ENCODE results near the gene S100A4. TPM values are rescaled to one million over a fixed set of nuclear protein-coding genes. Genes with fewer than 3 reads are reported as not detected.
A peak's percentile ranks its signal among the peaks of the same experiment; 100 is the strongest.
"Not testable (repeated sequence)": the region's sequence is repeated elsewhere in the genome, so short reads cannot be mapped to it uniquely, and the experiment has no call there.

The S100A4 gene
- total RNA-seq, 1 experiment from 2014 or later: 836 TPM

DNA sequence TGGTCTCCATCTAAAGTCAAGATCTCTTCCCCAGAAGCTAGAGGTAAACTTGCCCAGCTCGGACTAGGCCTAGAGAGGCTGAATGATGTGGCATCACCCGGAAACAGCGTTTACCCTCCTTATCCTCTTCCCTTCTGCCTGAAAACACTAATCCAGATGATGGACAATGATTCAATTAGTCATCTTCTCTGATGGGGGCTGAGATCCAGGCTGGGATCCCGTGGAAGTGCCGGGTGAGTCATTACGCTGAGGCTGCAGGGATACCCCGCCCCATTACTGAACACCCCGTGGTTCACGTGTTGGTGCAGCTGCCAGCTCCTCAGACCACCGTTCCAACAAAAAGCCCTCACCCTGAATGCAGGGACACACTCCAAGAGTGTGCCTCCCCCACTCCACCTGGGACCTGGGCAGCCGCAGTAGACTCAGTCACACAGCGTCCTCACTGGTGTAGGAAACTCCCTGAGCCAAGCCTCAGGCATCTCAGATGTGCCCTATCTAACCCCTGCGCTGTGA is 11.9 kb downstream of the S100A4 start:
- peak; percentile 95 for DNase-seq (ENCODE audit: low read depth)

DNA sequence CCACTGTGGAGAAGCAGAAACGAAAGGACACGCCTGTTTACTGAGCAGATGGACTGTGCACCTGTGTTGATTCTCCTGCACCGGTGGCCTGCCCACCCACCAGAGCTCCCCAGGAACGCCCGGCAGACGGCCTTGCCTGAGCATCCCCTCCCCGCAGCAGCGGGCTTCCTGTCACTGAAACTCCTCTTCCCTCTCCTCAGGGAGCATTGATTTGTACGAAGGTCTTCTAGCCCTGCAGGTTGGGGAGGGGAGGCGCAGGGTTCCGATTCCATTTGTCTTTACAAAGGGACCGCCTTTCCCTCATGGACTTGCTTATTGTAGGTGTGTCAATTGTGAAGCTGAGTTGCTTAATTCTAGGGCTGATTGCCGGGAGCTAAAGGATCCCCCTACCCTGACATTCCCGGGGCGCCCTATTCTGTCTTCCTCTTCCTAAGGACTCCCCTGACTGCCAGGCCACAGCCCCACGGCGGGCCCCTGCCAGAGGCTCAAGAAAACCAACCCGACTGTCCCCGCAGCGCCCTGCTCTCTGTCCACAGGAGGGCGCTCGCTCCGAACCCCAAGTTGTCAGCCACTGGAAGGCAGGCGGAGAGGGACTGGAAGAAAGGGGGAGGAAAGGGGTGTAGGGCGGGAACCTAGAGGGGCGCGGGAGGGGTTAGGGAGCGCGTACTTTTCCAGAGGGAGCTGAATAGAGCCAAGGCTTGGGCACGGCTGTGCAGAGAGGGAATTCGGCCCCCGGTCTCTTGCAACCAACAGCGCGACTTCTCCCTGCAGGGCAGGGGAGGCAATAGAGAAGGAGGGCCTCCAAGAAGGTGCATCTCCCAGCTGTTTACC is 12.6 kb downstream of the S100A4 start:
- DNase-seq (ENCODE audit: low read depth): peak; percentile 71

DNA sequence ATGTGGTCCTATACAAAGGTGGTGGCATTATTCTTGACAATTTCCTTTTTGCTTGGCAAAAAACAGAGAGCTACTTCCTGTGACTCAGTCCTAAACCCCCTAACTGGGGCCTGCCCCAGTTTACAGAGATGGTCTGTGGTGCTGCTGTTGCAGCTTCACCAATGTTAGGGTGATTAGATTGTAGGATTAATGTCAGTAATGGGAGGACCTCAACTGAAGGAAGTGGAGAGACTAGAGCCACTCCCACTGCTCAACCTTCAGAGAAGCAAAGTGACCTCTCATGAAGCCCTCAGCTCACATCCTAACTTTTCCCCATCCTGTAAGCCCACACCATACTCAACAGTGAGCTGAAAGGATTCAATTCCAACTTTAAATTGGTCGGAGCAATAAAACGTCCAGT is 13.4 kb downstream of the S100A4 start:
- no peak for DNase-seq (ENCODE audit: low read depth)

DNA sequence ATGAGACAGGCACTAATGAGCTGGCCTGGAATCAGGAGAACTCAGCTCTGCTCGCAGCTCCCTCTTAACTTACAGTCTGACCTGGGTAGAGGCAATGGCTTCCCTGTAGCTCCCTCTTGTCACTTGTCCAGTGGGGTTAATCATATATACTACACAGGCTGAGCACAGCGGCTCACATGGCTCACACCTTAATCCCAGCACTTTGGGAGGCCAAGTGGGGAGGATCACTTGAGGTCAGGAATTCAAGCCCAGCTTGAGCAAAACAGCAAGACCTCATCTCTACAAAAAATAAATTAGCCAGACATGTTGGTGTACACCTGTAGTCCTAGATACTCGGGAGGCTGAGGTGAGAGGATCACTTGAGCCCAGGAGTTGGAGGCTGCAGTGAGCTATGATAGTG is 14.0 kb downstream of the S100A4 start:
- no peak for DNase-seq (ENCODE audit: low read depth)

DNA sequence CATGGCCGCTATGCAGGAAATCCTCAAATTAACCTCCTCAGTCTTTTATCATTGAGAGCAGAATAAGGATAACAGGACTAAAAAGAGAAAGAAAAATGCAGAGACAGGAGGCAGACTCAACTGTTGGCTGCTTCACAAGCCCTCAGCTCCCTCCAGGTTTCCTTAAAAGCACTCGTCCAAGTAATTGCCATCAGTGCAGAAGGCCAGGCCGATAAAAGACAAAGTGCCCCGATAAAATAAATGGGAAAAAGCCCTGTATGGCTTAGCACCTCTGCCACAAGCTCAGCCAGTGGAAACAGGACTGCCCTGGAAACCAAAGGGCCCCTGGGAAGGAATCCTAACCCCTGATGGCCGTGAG is 17.9 kb downstream of the S100A4 start:
- no peak for DNase-seq (ENCODE audit: low read depth)

DNA sequence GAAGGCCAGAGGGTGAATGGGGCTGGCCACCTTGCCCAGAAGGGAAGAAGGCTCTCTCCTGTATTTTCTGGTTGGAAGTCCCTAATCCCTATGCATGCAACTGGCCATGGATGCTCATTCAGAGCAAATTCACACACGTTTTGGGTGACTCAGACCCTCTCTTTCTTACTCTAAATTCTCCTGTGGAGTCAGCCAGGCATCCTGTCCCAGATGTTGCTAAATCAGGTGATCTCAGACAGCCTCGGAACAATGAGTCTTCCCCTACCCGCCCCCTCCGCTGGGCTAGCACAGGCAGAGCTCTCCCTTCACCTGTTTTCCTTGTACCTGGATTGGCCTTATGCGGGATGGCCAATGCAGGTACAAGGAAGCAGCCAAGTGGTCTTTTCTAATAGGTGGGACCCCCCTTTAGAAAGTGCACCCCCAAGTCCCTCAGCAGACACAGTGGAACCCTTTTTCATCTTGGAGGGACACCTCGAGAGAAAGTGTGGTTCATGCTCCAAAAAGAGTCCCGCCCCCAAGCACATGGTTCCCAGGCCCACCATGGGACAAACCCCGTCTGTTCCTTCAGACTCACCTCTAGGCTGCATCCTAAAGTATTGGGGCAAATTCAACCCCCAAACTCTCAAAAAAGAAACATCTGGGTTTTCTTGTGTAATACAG is 18.5 kb downstream of the S100A4 start:
- no peak for DNase-seq (ENCODE audit: low read depth)

DNA sequence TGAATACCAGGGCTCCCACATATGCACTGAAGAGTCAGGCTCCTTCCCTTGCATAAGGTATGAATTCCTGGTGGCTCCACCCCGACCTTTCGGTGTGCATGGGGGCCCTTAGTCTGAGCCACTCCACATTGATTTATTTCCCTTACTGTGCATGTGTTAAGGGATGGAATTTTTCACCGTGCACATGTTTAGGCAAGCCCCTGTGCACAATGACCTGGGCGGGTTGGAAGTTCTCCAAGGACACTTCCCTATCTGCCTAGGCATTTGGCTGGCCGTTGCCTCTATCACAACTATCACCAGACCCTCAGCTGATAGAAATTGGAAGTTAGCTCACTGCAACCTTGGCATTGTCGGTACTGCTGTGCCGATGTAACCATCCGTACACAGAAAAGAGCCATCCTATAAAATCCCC is 19.5 kb downstream of the S100A4 start:
- no peak for DNase-seq (ENCODE audit: low read depth)

DNA sequence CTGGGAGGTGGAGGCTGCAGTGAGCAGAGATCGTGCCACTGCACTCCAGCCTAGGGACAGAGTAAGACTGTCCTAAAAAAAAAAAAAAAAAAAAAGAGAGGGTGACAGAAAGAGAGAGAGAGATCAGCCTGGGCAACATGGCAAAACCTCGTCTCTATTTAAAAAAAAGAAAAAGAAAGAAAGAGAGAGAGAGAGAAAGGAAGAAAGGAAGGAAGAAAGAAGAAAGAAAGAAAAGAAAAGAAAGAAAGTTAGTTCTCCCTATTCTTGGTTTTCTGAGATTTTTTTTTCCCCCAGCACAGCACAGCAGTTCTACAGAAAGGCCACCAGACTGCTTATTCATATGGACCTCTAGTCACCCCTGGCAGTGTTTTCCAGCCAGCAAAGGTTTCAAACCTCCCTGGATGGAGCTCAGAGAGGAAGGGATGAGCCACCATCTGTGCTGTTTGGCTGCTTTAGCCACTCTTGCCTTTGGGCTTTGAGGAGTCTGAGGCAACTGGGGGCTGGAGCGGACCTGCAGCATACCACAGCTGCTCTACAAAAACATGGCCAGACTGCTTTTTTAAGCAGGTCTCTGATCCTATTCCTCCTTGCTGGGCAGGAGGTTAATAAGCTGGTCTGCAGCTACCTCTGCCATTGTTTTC is 20.4 kb downstream of the S100A4 start:
- DNase-seq (ENCODE audit: low read depth): no peak

DNA sequence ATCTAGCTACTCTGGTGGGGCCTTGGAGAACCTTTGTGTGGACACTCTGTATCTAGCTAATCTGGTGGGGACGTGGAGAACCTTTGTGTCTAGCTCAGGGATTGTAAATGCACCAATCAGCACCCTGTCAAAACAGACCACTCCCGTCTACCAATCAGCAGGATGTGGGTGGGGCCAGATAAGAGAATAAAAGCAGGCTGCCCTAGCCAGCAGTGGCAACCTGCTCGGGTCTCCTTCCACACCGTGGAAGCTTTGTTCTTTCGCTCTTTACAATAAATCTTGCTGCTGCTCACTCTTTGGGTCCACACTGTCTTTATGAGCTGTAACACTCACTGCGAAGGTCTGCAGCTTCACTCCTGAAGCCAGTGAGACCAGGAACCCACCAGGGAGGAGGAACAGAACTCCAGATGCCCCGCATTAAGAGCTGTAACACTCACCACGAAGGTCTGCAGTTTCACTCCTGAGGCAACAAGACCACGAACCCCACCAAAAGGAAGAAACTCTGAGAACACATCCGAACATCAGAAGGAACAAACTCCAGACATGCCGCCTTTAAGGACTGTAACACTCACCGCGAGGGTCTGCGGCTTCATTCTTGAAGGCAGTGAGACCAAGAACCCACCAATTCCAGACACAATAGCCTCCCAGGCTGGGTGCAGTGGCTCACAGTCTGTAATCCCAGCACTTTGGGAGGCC is 23.1 kb downstream of the S100A4 start:
- DNase-seq (ENCODE audit: low read depth): not testable (repeated sequence)

DNA sequence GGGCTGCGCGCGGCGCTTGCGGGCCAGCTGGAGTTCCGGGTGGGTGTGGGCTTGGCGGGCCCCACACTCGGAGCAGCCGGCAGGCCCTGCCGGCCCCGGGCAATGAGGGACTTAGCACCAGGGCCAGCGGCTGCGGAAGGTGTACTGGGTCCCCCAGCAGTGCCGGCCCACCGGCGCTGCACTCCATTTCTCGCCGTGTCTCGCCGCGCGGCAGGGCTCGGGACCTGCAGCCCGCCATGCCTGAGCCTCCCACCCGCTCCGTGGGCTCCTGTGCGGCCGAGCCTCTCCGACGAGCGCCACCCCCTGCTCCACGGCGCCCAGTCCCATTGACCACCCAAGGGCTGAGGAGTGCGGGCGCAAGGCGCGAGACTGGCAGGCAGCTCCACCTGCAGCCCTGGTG is 23.8 kb downstream of the S100A4 start:
- DNase-seq (ENCODE audit: low read depth): not testable (repeated sequence)

DNA sequence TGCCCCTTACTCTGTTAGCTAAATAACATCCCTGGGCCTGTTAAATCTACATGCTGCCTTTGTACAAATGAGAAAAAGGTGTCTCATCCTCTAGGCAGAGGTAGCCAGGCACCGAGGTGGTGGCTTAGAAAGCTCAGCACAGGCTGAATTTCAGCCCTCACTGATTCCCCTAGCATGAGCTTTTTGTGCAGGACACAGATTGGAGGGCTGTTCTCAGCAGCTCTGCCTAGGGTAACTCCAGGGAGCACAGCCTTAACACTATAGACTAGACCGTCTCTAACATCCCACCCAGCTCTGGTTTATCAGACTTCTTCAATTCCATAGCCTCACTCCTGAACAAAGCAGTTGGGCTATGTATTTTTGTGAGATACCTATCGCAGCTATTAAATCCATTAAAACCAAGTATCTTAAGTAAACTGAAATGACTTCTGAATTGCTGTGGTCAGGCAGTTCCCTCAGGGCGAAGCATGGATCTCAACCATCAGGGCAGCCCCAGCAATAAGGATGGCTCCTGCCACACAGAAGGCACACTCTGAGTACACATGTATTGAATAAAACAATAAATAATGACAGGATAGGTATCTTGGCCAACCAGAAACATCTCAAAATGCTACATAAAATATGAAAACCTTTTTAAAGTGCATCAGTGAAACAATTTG is 24.7 kb downstream of the S100A4 start:
- DNase-seq (ENCODE audit: low read depth): no peak

DNA sequence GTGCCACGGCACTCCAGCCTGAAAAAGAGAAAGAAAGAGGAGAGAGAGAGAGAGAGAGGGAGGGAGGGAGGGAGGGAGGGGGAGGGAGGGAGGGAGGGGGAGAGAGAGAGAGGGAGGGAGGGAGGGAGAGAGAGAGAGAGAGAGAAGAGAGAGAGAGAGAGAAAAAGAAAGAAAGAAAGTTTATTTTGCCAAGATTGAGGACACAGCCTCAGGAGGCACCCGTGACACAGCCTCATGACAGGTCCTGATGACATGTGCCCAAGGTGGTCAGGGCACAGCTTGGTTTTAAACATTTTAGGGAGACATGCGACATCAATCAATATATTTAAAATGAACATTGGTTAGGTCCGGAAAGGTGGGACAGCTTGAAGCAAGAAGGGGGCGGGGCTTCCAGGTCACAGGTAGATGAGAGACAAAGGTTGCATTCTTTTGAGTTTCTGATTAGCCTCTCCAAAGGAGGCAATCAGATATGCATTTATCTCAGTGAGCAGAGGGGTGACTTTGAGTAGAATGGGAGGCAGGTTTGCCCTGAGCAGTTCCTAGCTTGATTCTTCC is 25.4 kb downstream of the S100A4 start:
- not testable (repeated sequence) for DNase-seq (ENCODE audit: low read depth)

DNA sequence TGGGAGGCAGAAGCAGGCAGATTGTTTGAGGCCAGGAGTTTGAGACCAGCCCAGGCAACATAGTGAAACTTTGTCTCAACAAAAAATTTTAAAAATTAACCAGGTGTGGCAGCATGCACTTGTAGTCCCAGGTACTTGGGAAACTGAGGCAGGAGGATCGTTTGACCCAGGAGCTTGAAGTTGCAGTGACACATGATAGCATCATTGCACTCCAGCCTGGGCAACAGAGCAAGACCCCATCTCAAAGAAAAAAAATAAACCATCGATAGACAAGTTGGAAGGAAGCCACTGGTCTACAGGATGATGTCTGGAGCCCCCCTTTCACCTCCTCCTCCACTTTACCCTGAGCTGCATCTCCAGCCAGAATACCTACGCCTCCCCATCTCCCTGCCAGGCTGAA is 26.4 kb downstream of the S100A4 start:
- no peak for DNase-seq (ENCODE audit: low read depth)

DNA sequence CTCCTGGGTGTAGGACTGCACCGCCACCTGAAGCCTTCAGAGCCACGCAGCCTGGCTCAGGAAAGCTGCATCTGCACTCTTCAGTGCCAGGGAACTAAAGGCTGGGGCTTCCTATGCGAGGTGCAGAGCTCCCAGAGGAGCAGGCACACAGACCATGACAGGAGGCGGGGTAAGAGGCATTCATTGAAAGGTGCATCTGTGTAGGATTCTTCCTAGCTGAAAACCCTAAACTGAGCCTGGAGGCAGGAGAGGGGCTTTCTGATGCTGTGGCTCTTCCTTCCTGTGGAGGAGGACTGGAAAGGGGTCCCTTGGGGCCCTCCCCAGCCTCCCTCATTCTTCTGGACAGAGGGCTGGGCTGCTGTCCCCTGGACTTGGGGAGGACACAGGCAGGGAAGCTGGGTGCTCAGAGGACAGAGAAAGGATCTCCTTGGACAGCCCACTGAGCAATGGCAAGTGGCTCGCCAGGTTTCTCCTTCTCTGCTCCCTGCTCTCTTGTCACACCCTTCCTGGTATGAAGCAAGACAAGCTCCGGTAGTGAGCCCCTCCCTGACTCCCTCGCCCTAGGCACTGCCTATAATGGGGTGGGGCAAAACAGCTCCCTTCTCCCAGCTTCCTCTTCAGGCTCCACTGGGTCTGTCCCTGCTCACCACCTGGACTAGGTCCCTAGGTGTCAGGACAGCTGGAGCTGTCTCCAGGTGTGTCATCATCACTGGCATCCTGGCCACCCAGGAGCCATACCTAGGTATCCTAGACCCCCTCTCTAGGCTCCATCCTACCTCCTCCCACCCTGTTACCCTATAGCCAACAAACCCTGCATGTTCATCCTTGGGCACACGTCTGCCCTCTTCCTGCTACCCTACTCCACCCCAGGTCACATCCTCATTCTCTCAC is 29.9 kb downstream of the S100A4 start:
- DNase-seq (ENCODE audit: low read depth): peak; percentile 12

DNA sequence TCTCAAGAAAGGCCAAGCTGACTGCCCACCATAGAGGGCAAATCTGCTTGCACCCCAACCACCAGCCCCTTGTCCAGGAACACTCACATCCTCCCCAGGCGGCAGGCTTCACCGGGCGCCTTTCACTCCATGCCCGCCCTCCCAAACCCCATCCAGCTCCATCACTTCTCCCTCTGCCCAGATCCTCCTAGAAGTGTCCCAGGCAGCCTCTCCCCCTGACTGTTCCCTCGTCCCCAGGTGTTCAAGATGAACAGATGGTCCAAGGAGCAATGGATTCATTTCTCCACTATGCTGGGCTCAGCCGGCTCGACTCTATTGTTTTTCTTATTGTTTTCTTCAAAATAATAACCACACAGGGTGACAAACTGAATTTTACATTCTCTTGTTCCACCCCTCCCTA is 31.9 kb downstream of the S100A4 start:
- no peak for DNase-seq (ENCODE audit: low read depth)

DNA sequence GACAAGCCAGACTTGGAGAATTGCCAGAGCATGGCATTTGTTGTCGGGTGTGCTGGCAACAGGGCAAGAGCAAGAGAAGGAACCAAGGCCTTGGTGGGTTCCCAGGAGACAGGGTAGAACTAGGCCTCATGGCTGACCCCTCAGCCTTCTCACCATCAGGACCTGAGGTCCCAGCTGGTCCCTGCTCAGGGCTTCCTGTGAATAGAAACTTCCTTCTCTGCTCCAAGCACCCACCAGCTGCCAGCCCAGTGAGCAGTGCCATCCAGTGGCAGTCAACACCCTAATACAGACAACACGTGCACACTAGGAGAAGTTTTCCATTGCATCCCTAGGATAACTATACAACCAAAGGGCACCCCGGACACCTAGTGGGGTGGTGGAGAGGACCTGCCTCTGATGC is 32.6 kb downstream of the S100A4 start:
- DNase-seq (ENCODE audit: low read depth): peak; percentile 21

DNA sequence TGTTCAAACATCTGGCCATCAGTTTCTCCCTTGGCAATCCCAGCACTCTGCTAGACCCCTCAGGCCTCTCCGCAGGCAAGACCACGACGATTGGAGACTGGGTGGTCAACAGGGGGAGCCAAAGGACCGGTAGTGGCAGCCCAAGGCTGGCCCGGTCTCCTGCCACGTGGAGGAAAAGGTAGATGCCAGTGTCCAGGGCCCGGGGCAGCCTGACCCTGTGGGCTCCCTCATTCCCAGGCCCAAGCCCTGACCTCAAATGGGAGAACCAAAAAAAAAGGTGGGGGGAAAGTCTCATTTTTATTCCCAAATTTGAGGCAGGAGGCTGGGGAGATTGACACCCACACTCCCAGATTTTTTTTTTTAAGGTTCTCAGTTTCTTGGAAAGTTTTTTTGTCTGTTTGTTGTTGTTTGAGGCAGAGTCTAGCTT is 34.6 kb downstream of the S100A4 start:
- DNase-seq (ENCODE audit: low read depth): peak; percentile 69

DNA sequence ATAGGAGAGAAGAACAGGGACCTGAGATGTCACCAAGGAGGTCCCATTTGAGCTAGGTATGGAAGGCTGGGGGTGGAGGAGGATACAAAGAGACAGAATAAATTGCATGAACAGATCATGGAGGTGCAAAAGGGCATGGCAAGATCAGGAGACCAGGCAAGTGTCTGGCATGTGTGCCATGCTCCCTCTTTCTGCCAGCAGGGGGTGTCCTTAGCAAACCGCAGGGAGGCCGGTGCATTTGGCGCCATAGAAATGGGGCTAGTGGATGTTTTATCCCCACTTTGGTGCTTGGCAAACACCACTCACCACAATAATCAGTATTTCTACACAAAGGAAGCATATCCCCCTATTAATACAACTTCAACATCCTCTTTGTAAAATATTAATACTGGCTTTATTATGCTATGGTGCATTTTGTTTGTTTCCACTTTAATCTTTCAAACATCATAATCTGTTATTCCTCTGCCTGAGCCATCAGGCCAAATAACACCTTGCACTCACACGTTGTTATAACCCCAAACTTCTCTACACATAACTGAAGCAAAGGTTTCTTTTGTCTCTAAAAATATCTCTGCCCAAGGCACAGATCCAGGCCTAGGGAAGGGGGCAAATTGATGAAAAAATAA is 35.8 kb downstream of the S100A4 start:
- peak; percentile 51 for DNase-seq (ENCODE audit: low read depth)

DNA sequence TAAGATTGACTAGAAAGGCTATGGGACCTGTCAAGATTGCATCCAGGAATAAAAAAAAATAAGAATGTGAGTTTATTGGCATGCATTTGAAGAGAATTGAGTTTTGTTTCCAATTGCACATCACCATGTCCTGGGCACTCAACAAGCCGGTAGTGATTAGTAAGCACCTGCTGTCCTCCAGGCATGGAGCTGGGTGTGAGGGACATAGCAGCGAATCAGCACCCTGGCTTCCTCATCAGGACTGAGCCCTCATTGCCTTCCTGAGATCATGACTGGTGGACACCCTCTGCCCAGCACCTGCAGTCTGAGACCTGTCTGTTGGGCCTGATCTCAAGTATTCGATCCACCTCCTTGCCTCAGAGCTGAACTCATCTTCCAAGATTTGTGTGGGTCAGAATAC is 36.6 kb downstream of the S100A4 start:
- DNase-seq (ENCODE audit: low read depth): no peak
